HEK293 (cell line): ENCODE measurements around the gene TYR.

Source experiments
- GLI2 ChIP-seq: fragments of 450-650 bp; formaldehyde crosslinking; IDR thresholded peaks from 2 replicates; pipeline ENCODE4; 2017; ENCODE audit warnings: missing biosample characterization, missing genetic modification characterization, low read depth, borderline replicate concordance
- GLI4 ChIP-seq: fragments of 450-650 bp; formaldehyde crosslinking; IDR thresholded peaks from 2 replicates; pipeline ENCODE4 v1.5.1; 2016; ENCODE audit warnings: missing biosample characterization, missing genetic modification characterization
- SETDB1 ChIP-seq: IDR thresholded peaks from one replicate; pipeline ENCODE4 v1.6.1; 2017; ENCODE audit warnings: mild to moderate bottlenecking, low read length, moderate library complexity, mixed read lengths; ENCODE audit not compliant: insufficient read length
- SP2 ChIP-seq: fragments of 450-650 bp; formaldehyde crosslinking; IDR thresholded peaks from 2 replicates; pipeline ENCODE4 v1.5.1; 2016; ENCODE audit warnings: missing biosample characterization, missing genetic modification characterization
- TRIM28 ChIP-seq: IDR thresholded peaks from 2 replicates; pipeline ENCODE4 v1.6.1; 2011; ENCODE audit warnings: low read length, control low read depth, borderline replicate concordance
- ZBTB48 ChIP-seq: fragments of 450-650 bp; formaldehyde crosslinking; IDR thresholded peaks from 2 replicates; pipeline ENCODE4 v1.5.1; 2016; ENCODE audit warnings: missing biosample characterization, missing genetic modification characterization
- ZFP3 ChIP-seq: fragments of 450-650 bp; formaldehyde crosslinking; IDR thresholded peaks from 2 replicates; pipeline ENCODE4 v1.5.1; 2016; ENCODE audit warnings: low read depth, missing biosample characterization, missing genetic modification characterization
- ZNF157 ChIP-seq: fragments of 450-650 bp; formaldehyde crosslinking; IDR thresholded peaks from 2 replicates; pipeline ENCODE4 v1.5.1; 2016; ENCODE audit warnings: missing biosample characterization, missing genetic modification characterization
- ZNF184 ChIP-seq: fragments of 450-650 bp; IDR thresholded peaks from 2 replicates; pipeline ENCODE4 v1.5.1; 2018; ENCODE audit warnings: missing biosample characterization, mild to moderate bottlenecking, missing genetic modification characterization
- ZNF354C ChIP-seq: fragments of 450-650 bp; formaldehyde crosslinking; IDR thresholded peaks from 2 replicates; pipeline ENCODE4 v1.5.1; 2016; ENCODE audit warnings: missing biosample characterization, missing genetic modification characterization, low read depth, borderline replicate concordance
- ZNF37A ChIP-seq: fragments of 450-650 bp; IDR thresholded peaks from 2 replicates; pipeline ENCODE4 v1.5.1; 2018; ENCODE audit warnings: missing biosample characterization, missing genetic modification characterization
- ZNF394 ChIP-seq: fragments of 450-650 bp; formaldehyde crosslinking; IDR thresholded peaks from 2 replicates; pipeline ENCODE4 v1.5.1; 2016; ENCODE audit warnings: missing biosample characterization, missing genetic modification characterization, mild to moderate bottlenecking, moderate library complexity, borderline replicate concordance
- ZNF426 ChIP-seq: fragments of 450-650 bp; formaldehyde crosslinking; IDR thresholded peaks from 2 replicates; pipeline ENCODE4 v1.5.1; 2017; ENCODE audit warnings: missing biosample characterization, missing genetic modification characterization, mild to moderate bottlenecking, inconsistent platforms, moderate library complexity
- ZNF544 ChIP-seq: fragments of 450-650 bp; formaldehyde crosslinking; IDR thresholded peaks from 2 replicates; pipeline ENCODE4 v1.5.0; 2017; ENCODE audit warnings: missing biosample characterization, missing genetic modification characterization
- ZNF660 ChIP-seq: fragments of 450-650 bp; IDR thresholded peaks from 2 replicates; pipeline ENCODE4 v1.5.1; 2018; ENCODE audit warnings: missing biosample characterization, mild to moderate bottlenecking, missing genetic modification characterization
- ZNF707 ChIP-seq: fragments of 450-650 bp; formaldehyde crosslinking; IDR thresholded peaks from 2 replicates; pipeline ENCODE4 v1.5.1; 2016; ENCODE audit warnings: missing biosample characterization, missing genetic modification characterization
- ZNF747 ChIP-seq: fragments of 450-650 bp; formaldehyde crosslinking; IDR thresholded peaks from 2 replicates; pipeline ENCODE4 v1.5.1; 2016; ENCODE audit warnings: missing biosample characterization, missing genetic modification characterization
- ZNF837 ChIP-seq: fragments of 450-650 bp; formaldehyde crosslinking; IDR thresholded peaks from 2 replicates; pipeline ENCODE4 v1.5.1; 2016; ENCODE audit warnings: missing biosample characterization, missing genetic modification characterization
- TF ChIP-seq, protein P1 (sequence below): fragments of 450-650 bp; IDR thresholded peaks from 2 replicates; pipeline ENCODE4 v1.5.1; 2018; ENCODE audit warnings: missing biosample characterization, missing genetic modification characterization
- TF ChIP-seq, protein P2 (sequence below): fragments of 450-650 bp; formaldehyde crosslinking; conservative IDR thresholded peaks from 2 replicates; pipeline ENCODE4 v1.5.1; 2016; ENCODE audit warnings: low read depth, missing biosample characterization, missing genetic modification characterization
- TF ChIP-seq, protein P3 (sequence below): fragments of 450-650 bp; formaldehyde crosslinking; conservative IDR thresholded peaks from 2 replicates; pipeline ENCODE4 v1.5.1; 2016; ENCODE audit warnings: low read depth, missing biosample characterization, missing genetic modification characterization
- TF ChIP-seq, protein P4 (sequence below): fragments of 450-650 bp; formaldehyde crosslinking; IDR thresholded peaks from 2 replicates; pipeline ENCODE4 v1.5.1; 2016; ENCODE audit warnings: missing biosample characterization, missing genetic modification characterization
- TF ChIP-seq, protein P5 (sequence below): fragments of 450-650 bp; formaldehyde crosslinking; IDR thresholded peaks from 2 replicates; pipeline ENCODE4 v1.5.1; 2016; ENCODE audit warnings: missing biosample characterization, missing genetic modification characterization, borderline replicate concordance

Gene TYR

DNA sequence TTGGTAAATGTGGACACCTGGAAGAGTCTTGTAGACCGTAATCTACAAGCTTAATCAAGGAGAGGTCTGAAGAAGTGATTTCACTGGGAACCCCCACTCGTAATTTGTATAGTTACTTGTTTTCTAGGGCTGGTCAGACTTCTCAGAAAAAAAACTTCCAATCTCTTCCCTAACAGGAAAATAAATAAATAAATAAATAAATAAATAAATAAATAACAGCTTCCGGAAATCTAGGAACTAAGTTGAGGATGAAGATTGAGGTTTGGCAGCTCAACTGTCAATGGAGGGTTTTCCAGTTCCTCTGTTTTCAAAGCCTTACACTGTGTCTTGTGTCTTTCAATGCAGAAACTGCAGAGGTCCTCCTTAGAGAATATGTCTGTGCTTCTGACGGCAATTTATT, 17.7 kb upstream of the TYR start (continued):
- TF ChIP-seq, protein P1, sequence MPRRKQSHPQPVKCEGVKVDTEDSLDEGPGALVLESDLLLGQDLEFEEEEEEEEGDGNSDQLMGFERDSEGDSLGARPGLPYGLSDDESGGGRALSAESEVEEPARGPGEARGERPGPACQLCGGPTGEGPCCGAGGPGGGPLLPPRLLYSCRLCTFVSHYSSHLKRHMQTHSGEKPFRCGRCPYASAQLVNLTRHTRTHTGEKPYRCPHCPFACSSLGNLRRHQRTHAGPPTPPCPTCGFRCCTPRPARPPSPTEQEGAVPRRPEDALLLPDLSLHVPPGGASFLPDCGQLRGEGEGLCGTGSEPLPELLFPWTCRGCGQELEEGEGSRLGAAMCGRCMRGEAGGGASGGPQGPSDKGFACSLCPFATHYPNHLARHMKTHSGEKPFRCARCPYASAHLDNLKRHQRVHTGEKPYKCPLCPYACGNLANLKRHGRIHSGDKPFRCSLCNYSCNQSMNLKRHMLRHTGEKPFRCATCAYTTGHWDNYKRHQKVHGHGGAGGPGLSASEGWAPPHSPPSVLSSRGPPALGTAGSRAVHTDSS = no peak
- no peak for TF ChIP-seq ZNF184
- TF ChIP-seq SP2 (tag by site-specific recombination) = no peak
- TF ChIP-seq ZNF544 (tag by site-specific recombination) = no peak
- no peak for TF ChIP-seq ZNF837
- TF ChIP-seq, protein P2, sequence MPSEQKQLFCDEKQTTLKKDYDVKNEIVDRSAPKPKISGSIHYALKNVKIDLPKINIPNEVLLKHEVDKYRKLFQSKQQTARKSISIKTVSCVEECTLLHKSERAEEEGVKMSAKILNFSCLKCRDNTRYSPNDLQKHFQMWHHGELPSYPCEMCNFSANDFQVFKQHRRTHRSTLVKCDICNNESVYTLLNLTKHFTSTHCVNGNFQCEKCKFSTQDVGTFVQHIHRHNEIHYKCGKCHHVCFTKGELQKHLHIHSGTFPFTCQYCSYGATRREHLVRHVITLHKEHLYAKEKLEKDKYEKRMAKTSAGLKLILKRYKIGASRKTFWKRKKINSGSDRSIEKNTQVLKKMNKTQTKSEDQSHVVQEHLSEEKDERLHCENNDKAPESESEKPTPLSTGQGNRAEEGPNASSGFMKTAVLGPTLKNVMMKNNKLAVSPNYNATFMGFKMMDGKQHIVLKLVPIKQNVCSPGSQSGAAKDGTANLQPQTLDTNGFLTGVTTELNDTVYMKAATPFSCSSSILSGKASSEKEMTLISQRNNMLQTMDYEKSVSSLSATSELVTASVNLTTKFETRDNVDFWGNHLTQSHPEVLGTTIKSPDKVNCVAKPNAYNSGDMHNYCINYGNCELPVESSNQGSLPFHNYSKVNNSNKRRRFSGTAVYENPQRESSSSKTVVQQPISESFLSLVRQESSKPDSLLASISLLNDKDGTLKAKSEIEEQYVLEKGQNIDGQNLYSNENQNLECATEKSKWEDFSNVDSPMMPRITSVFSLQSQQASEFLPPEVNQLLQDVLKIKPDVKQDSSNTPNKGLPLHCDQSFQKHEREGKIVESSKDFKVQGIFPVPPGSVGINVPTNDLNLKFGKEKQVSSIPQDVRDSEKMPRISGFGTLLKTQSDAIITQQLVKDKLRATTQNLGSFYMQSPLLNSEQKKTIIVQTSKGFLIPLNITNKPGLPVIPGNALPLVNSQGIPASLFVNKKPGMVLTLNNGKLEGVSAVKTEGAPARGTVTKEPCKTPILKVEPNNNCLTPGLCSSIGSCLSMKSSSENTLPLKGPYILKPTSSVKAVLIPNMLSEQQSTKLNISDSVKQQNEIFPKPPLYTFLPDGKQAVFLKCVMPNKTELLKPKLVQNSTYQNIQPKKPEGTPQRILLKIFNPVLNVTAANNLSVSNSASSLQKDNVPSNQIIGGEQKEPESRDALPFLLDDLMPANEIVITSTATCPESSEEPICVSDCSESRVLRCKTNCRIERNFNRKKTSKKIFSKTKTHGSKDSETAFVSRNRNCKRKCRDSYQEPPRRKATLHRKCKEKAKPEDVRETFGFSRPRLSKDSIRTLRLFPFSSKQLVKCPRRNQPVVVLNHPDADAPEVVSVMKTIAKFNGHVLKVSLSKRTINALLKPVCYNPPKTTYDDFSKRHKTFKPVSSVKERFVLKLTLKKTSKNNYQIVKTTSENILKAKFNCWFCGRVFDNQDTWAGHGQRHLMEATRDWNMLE (tag by site-specific recombination) = peak; percentile 57; the same call in 1 of the 2 replicates
- TF ChIP-seq TRIM28 = no peak
- no peak for TF ChIP-seq ZNF37A (tag by site-specific recombination)
- no peak for TF ChIP-seq GLI4 (tag by site-specific recombination)
- TF ChIP-seq ZBTB48 = no peak
- no peak for TF ChIP-seq ZNF747 (tag by site-specific recombination)
- TF ChIP-seq ZNF707 = no peak
- TF ChIP-seq GLI2 (tag by site-specific recombination) = no peak; the same call in 1 of the 2 replicates
- TF ChIP-seq, protein P3, sequence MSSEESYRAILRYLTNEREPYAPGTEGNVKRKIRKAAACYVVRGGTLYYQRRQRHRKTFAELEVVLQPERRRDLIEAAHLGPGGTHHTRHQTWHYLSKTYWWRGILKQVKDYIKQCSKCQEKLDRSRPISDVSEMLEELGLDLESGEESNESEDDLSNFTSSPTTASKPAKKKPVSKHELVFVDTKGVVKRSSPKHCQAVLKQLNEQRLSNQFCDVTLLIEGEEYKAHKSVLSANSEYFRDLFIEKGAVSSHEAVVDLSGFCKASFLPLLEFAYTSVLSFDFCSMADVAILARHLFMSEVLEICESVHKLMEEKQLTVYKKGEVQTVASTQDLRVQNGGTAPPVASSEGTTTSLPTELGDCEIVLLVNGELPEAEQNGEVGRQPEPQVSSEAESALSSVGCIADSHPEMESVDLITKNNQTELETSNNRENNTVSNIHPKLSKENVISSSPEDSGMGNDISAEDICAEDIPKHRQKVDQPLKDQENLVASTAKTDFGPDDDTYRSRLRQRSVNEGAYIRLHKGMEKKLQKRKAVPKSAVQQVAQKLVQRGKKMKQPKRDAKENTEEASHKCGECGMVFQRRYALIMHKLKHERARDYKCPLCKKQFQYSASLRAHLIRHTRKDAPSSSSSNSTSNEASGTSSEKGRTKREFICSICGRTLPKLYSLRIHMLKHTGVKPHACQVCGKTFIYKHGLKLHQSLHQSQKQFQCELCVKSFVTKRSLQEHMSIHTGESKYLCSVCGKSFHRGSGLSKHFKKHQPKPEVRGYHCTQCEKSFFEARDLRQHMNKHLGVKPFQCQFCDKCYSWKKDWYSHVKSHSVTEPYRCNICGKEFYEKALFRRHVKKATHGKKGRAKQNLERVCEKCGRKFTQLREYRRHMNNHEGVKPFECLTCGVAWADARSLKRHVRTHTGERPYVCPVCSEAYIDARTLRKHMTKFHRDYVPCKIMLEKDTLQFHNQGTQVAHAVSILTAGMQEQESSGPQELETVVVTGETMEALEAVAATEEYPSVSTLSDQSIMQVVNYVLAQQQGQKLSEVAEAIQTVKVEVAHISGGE (tag by site-specific recombination) = peak; percentile 39; the same call in 1 of the 2 replicates
- no peak for TF ChIP-seq ZNF660 (tag by site-specific recombination)
- TF ChIP-seq ZNF157 = no peak
- TF ChIP-seq ZNF354C (tag by site-specific recombination) = no peak
- peak; percentile 63 for TF ChIP-seq ZNF426 (tag by site-specific recombination)
- TF ChIP-seq, protein P4, sequence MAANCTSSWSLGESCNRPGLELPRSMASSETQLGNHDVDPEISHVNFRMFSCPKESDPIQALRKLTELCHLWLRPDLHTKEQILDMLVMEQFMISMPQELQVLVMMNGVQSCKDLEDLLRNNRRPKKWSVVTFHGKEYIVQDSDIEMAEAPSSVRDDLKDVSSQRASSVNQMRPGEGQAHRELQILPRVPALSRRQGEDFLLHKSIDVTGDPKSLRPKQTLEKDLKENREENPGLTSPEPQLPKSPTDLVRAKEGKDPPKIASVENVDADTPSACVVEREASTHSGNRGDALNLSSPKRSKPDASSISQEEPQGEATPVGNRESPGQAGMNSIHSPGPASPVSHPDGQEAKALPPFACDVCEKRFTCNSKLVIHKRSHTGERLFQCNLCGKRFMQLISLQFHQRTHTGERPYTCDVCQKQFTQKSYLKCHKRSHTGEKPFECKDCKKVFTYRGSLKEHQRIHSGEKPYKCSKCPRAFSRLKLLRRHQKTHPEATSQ (tag by site-specific recombination) = no peak
- no peak for TF ChIP-seq SETDB1
- TF ChIP-seq, protein P5, sequence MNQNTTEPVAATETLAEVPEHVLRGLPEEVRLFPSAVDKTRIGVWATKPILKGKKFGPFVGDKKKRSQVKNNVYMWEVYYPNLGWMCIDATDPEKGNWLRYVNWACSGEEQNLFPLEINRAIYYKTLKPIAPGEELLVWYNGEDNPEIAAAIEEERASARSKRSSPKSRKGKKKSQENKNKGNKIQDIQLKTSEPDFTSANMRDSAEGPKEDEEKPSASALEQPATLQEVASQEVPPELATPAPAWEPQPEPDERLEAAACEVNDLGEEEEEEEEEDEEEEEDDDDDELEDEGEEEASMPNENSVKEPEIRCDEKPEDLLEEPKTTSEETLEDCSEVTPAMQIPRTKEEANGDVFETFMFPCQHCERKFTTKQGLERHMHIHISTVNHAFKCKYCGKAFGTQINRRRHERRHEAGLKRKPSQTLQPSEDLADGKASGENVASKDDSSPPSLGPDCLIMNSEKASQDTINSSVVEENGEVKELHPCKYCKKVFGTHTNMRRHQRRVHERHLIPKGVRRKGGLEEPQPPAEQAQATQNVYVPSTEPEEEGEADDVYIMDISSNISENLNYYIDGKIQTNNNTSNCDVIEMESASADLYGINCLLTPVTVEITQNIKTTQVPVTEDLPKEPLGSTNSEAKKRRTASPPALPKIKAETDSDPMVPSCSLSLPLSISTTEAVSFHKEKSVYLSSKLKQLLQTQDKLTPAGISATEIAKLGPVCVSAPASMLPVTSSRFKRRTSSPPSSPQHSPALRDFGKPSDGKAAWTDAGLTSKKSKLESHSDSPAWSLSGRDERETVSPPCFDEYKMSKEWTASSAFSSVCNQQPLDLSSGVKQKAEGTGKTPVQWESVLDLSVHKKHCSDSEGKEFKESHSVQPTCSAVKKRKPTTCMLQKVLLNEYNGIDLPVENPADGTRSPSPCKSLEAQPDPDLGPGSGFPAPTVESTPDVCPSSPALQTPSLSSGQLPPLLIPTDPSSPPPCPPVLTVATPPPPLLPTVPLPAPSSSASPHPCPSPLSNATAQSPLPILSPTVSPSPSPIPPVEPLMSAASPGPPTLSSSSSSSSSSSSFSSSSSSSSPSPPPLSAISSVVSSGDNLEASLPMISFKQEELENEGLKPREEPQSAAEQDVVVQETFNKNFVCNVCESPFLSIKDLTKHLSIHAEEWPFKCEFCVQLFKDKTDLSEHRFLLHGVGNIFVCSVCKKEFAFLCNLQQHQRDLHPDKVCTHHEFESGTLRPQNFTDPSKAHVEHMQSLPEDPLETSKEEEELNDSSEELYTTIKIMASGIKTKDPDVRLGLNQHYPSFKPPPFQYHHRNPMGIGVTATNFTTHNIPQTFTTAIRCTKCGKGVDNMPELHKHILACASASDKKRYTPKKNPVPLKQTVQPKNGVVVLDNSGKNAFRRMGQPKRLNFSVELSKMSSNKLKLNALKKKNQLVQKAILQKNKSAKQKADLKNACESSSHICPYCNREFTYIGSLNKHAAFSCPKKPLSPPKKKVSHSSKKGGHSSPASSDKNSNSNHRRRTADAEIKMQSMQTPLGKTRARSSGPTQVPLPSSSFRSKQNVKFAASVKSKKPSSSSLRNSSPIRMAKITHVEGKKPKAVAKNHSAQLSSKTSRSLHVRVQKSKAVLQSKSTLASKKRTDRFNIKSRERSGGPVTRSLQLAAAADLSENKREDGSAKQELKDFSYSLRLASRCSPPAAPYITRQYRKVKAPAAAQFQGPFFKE (tag by site-specific recombination) = no peak
- TF ChIP-seq ZNF394 = peak; percentile 65; the same call in 1 of the 2 replicates
- TF ChIP-seq ZFP3 (tag by site-specific recombination) = no peak
